ENCODE measurements around the gene SLC1A5. TPM values are rescaled to one million over a fixed set of nuclear protein-coding genes. Genes with fewer than 3 reads are reported as not detected.
A peak's percentile ranks its signal among the peaks of the same experiment; 100 is the strongest.

Gene SLC1A5
- polyA plus RNA-seq, 1 of the 3 experiments (the other 2 are of a cell fraction): 80.4 TPM

- POLR2A ChIA-PET: no interaction called here
- H3K4me3 ChIP-seq (ENCODE audit: low read depth in 2 of 2, low read length in 1 of 2): no peak overlapping the region
- WGBS (ENCODE audit: low lambda C conversion rate): 100% methylated on average over 1 of the region's 1 CpG
These were observed 9.5 kb upstream of the SLC1A5 start for GRCh38 chr19:46797881-46798280.

GRCh38 chr19:46791944-46792343 is 3.5 kb upstream of the SLC1A5 start:
- Histone ChIP-seq H3K27me3 (ENCODE audit: insufficient read depth) (no peaks in the 10 kb centered on the region), H3K9me2 (no peaks in the 10 kb centered on the region), H3K9me3 (no peaks in the 10 kb centered on the region), H3K79me2 (ENCODE audit: insufficient read depth) (peaks cover 14% of the 10 kb centered on the region), H3K27ac (ENCODE audit: low read depth in 2 of 2, low read length in 1 of 2) (no peak overlapping the region), H3K9ac (no peak overlapping the region), H3K4me3 (ENCODE audit: low read depth in 2 of 2, low read length in 1 of 2) (no peak overlapping the region), H4K20me1 (ENCODE audit: insufficient read depth) (no peaks in the 10 kb centered on the region), H3K4me2 (no peak overlapping the region), H3K4me1 (ENCODE audit: control insufficient read depth in 1 of 2, insufficient read depth in 2 of 2, low read depth in 1 of 2, low read length in 1 of 2) (peaks cover 0 to 10% of the 10 kb centered on the region in 2 experiments; a peak in 1 of 4 replicates), H3K36me3 (replicated peaks in 1 of 2; ENCODE audit: control insufficient read depth in 1 of 2, insufficient read depth in 2 of 2, low read length in 1 of 2) (no peaks in the 10 kb centered on the region), H2AFZ (ENCODE audit: low read depth) (no peak overlapping the region), H3F3A (replicated peaks; ENCODE audit: insufficient read depth) (peaks cover 21% of the 10 kb centered on the region)
- TF ChIP-seq SMC3 (IDR thresholded peaks at IDR 0.05; ENCODE audit: low read depth, low read length) (no peak), MXI1 (IDR thresholded peaks at IDR 0.05; ENCODE audit: low read depth, low read length) (no peak), EP300 (IDR thresholded peaks at IDR 0.05; ENCODE audit: borderline replicate concordance in 1 of 2, low read depth in 1 of 2, low read length in 1 of 2) (peak in 1 of 2 experiments; percentile 29; a peak in 1 of 4 replicates), ELF1 (IDR thresholded peaks at IDR 0.05) (no peak), RCOR1 (IDR thresholded peaks at IDR 0.05; ENCODE audit: low read length) (peak; percentile 14; the same call in 1 of the 2 replicates)
- CTCF ChIA-PET: interaction anchor here (1.0 to 1.3 kb wide), 3 partner anchors 28 to 48 kb away, joined by 3 to 4 read pairs (median 3); no protein-coding TSS in a partner anchor
- WGBS (ENCODE audit: low lambda C conversion rate): 79% methylated on average over 5 of the region's 5 CpGs
- peak; percentile 52 for DNase-seq
- POLR2A ChIA-PET: no interaction called here

More at GRCh38 chr19:46797881-46798280, 9.5 kb upstream of the SLC1A5 start:
- Histone ChIP-seq H3K4me2 (no peak overlapping the region), H3K4me1 (ENCODE audit: control insufficient read depth in 1 of 2, insufficient read depth in 2 of 2, low read depth in 1 of 2, low read length in 1 of 2) (peaks cover 0 to 4% of the 10 kb centered on the region in 2 experiments; a peak in 1 of 4 replicates), H3K27ac (ENCODE audit: low read depth in 2 of 2, low read length in 1 of 2) (no peak overlapping the region), H3K27me3 (ENCODE audit: insufficient read depth) (no peaks in the 10 kb centered on the region), H2AFZ (ENCODE audit: low read depth) (no peak overlapping the region), H3K9me3 (no peaks in the 10 kb centered on the region), H3K9ac (no peak overlapping the region), H4K20me1 (ENCODE audit: insufficient read depth) (no peaks in the 10 kb centered on the region), H3K9me2 (no peaks in the 10 kb centered on the region), H3K36me3 (replicated peaks in 1 of 2; ENCODE audit: control insufficient read depth in 1 of 2, insufficient read depth in 2 of 2, low read length in 1 of 2) (no peaks in the 10 kb centered on the region), H3F3A (replicated peaks; ENCODE audit: insufficient read depth) (peaks cover 11% of the 10 kb centered on the region), H3K79me2 (ENCODE audit: insufficient read depth) (no peaks in the 10 kb centered on the region)
- no peak for DNase-seq
- no peak for TF ChIP-seq NRF1 (IDR thresholded peaks at IDR 0.05; ENCODE audit: low read depth, low read length)
- CTCF ChIA-PET: interaction anchor here (0.9 to 3.1 kb wide), 2 partner anchors 40 to 42 kb away, joined by 3 to 8 read pairs; no protein-coding TSS in a partner anchor

DNA sequence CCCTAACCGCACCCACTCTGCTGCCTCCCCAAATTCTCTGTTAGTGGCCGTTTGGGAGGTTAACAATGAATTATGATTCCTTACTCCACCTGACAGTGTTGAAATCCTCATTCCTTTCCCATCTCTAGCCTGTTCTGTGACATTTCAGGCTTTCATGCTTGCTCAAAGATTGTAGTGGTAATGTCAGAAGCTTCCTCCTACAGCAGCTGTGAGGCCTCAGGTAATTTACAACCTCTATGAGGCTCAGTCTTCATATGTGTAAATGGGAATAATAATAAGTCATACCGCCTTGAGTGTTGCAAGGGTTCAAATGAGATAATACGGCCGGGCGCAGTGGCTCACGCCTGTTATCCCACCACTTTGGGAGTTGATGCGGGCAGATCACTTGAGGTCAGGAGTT is 977 bp upstream of the SLC1A5 start:
- CTCF ChIA-PET: interaction anchor here (0.7 to 2.2 kb wide), 2 partner anchors 51 kb away, joined by 3 to 16 read pairs; no protein-coding TSS in a partner anchor

More for the DNA sequence above, 977 bp upstream of the SLC1A5 start:
- Histone ChIP-seq H3K79me2 (ENCODE audit: insufficient read depth) (peaks cover 40% of the 10 kb centered on the region), H3K9me3 (no peaks in the 10 kb centered on the region), H3K36me3 (replicated peaks in 1 of 2; ENCODE audit: control insufficient read depth in 1 of 2, insufficient read depth in 2 of 2, low read length in 1 of 2) (no peaks in the 10 kb centered on the region), H3K9me2 (no peaks in the 10 kb centered on the region), H3K4me1 (ENCODE audit: control insufficient read depth in 1 of 2, insufficient read depth in 2 of 2, low read depth in 1 of 2, low read length in 1 of 2) (peaks cover 9 to 27% of the 10 kb centered on the region in 2 experiments; a peak in 3 of 4 replicates), H3K9ac (no peak overlapping the region), H4K20me1 (ENCODE audit: insufficient read depth) (peaks cover 5% of the 10 kb centered on the region; the same call in 1 of the 2 replicates), H3K4me2 (no peak overlapping the region), H3K27me3 (ENCODE audit: insufficient read depth) (no peaks in the 10 kb centered on the region), H2AFZ (ENCODE audit: low read depth) (no peak overlapping the region), H3F3A (replicated peaks; ENCODE audit: insufficient read depth) (peaks cover 35% of the 10 kb centered on the region), H3K4me3 (ENCODE audit: low read depth in 2 of 2, low read length in 1 of 2) (no peak overlapping the region), H3K27ac (ENCODE audit: low read depth in 2 of 2, low read length in 1 of 2) (no peak overlapping the region)
- TF ChIP-seq YY1 (IDR thresholded peaks at IDR 0.05; ENCODE audit: low read depth) (no peak), USF1 (IDR thresholded peaks at IDR 0.05; ENCODE audit: borderline replicate concordance, low read depth) (no peak), EP300 (IDR thresholded peaks at IDR 0.05; ENCODE audit: borderline replicate concordance in 1 of 2, low read depth in 1 of 2, low read length in 1 of 2) (no peak), FOXM1 (IDR thresholded peaks at IDR 0.05; ENCODE audit: low read depth) (no peak), USF2 (IDR thresholded peaks at IDR 0.05; ENCODE audit: borderline replicate concordance, low read depth, low read length) (no peak), GABPA (IDR thresholded peaks at IDR 0.05; ENCODE audit: low read depth) (no peak), GATA2 (CRISPR knock-in tag; IDR thresholded peaks at IDR 0.05) (no peak)
- TF ChIP-seq, protein P1, sequence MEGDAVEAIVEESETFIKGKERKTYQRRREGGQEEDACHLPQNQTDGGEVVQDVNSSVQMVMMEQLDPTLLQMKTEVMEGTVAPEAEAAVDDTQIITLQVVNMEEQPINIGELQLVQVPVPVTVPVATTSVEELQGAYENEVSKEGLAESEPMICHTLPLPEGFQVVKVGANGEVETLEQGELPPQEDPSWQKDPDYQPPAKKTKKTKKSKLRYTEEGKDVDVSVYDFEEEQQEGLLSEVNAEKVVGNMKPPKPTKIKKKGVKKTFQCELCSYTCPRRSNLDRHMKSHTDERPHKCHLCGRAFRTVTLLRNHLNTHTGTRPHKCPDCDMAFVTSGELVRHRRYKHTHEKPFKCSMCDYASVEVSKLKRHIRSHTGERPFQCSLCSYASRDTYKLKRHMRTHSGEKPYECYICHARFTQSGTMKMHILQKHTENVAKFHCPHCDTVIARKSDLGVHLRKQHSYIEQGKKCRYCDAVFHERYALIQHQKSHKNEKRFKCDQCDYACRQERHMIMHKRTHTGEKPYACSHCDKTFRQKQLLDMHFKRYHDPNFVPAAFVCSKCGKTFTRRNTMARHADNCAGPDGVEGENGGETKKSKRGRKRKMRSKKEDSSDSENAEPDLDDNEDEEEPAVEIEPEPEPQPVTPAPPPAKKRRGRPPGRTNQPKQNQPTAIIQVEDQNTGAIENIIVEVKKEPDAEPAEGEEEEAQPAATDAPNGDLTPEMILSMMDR (IDR thresholded peaks at IDR 0.05): no peak
- POLR2A ChIA-PET: interaction anchor here (0.6 kb wide), 1 partner anchor 106 kb away, joined by 3 read pairs; no protein-coding TSS in a partner anchor
- DNase-seq: no peak
- 89% methylated on average over 8 of the region's 8 CpGs for WGBS (ENCODE audit: low lambda C conversion rate)

All from SK-N-SH (cell line).